ENCODE measurements around the gene PEX19. TPM values are rescaled to one million over a fixed set of nuclear protein-coding genes. Genes with fewer than 3 reads are reported as not detected.

Gene PEX19
- total RNA-seq, 1 donor from 2014 or later: 46.4 TPM

DNA sequence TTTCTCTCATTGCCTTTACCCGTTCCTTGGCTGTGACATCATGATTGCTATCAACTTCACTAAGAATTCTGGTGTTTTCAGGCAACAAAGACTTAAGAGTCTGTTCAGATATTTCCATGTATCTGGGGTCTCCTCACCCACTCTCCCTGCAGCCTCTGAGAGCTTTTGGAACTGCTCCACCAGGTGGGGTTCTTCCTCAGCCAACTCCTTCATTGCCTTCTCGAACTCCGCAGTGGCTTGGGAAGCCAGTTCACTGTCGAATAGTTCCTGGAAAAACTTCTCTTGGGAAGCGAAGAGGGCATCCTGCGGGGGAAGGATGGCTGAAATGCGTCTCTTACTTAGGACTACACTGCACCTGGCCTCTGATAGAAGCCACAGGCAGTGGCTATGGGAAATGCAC is 2.1 kb downstream of the PEX19 start:
- intact Hi-C loops (cut with micrococcal nuclease): no loop called here

- intact Hi-C loops (cut with micrococcal nuclease): no loop called here
Observed at GRCh38 chr1:160277987-160278386, 6.9 kb downstream of the PEX19 start.

DNA sequence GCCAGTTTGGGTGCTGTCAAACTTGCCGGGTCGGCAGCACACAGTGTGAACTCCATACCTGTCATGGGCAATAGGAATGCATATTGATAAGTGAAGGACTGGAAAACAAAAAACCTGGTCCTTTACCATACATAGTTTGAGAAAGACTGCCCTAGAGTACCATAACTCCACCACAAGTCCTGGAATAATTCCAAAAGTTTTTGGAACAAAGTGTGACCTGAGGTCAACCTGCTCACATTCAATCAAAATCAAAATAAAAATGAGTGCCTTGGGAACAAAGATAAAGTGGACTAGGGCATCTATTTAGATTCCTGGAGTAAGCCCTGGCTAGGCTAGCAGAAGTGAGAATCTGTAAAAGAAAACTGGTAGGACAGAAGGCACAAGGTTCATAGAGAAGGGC is 7.6 kb downstream of the PEX19 start:
- intact Hi-C loops (cut with micrococcal nuclease): no loop called here

GRCh38 chr1:160271025-160271424 is 13.9 kb downstream of the PEX19 start:
- intact Hi-C loops (cut with micrococcal nuclease): no loop called here

GRCh38 chr1:160267284-160267991 is 17.5 kb downstream of the PEX19 start:
- intact Hi-C loops (cut with micrococcal nuclease): no loop called here

DNA sequence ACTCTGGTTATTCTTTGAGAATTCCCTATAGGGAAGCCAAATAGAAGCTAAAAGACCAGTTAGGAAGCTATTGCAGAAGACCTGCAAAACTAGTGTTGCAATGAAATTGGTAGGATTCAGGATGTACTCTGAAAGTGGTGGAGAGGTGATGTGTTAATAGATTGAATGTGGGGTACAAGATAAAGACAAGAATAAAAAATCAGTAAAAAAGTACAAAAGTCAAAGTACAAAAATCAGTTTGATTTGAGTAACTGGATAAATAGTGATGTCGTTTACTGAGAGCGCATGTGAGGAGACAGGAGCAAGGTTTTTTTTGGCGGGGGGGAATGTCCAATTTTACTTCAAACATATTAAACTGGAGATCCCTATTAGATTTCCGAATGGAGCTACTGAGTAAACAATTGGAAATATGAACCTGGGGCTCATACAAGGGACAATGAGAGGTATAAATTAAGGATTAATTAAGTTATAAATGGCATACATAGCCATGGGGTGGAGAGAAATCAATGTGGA is 20.1 kb downstream of the PEX19 start:
- intact Hi-C loops (cut with micrococcal nuclease): loop anchor here (5.0 kb wide), 6 partner anchors 233 to 1253 kb away; partner anchors contain the start of genes DUSP23 and PIGM

- intact Hi-C loops (cut with micrococcal nuclease): loop anchor here (1.0 to 5.0 kb wide), 10 partner anchors 23 to 1250 kb away; partner anchors contain the start of genes DUSP23, IGSF8, PEX19 and PIGM
Observed at GRCh38 chr1:160261893-160262794, 22.8 kb downstream of the PEX19 start, which contains the start of gene DCAF8. TSS of gene DCAF8 (minus strand) at chr1:160262549. CDS start at chr1:160244008, 18,541 bp downstream.

DNA sequence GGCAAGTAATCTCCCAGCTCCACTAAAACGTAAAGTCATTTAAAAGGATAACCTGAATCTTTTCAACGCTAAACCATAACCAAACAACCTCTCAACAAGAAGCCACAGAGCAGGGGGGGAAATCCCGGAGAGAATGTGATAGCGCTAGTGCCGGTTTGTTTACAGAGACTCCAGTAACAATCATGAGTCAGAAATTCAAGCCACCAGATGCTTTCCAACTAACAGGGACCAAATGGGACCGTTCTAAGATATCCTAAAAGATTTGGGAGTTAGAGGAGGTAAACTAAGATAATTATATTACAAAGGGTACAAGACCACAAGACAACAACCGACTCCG is 23.4 kb downstream of the PEX19 start:
- intact Hi-C loops (cut with micrococcal nuclease): loop anchor here (1.0 to 5.0 kb wide), 7 partner anchors 83 to 1249 kb away; partner anchors contain the start of genes DUSP23 and PIGM

- intact Hi-C loops (cut with micrococcal nuclease): loop anchor here (1.0 to 5.0 kb wide), 7 partner anchors 84 to 1248 kb away; partner anchors contain the start of genes DUSP23 and PIGM
Observed at GRCh38 chr1:160260406-160261382, 24.2 kb downstream of the PEX19 start.

- intact Hi-C loops (cut with micrococcal nuclease): no loop called here
Observed at GRCh38 chr1:160258177-160258798, 26.6 kb downstream of the PEX19 start.

GRCh38 chr1:160257411-160258015 is 27.4 kb downstream of the PEX19 start:
- intact Hi-C loops (cut with micrococcal nuclease): no loop called here

- intact Hi-C loops (cut with micrococcal nuclease): no loop called here
Observed at GRCh38 chr1:160256396-160257046, 28.4 kb downstream of the PEX19 start.

- intact Hi-C loops (cut with micrococcal nuclease): no loop called here
Observed at GRCh38 chr1:160255781-160256300, 29.1 kb downstream of the PEX19 start.

DNA sequence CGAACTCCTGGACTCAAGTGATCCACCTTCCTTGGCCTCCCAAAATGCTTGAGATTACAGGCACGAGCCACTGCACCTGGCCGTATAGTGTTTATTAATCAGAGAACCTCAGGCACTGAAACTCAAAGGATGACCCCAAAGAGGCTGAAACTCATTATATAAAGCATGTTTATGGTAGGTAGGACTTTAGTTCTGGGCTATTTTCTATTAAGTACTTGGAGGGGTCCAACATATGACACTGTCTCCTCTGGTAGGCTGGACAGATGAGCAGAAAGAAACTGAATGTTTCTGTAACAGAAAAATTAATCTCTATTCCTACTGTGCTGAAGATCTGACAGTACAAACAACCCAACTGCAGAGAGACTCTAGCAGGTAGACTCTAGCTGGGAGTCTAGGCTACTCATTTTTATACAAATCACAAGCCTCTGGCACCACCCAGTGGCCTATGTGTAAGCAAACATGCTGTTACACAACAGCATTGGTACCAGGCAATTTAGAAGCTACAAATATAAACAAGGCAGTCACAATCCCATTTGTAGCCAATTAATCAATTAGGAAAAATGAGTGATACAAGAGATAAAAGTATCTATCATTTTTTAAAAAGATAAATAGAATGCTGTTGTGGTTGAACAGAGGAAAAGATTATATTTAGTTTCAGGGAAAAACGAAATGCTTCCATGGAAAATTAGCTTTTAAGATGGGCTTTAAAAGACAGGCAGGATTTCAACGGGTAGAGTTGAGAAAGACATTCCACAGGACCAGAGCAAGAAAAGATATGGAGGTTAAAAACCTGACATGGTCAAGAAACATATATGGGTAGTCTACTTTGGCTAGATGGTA is 33.0 kb downstream of the PEX19 start:
- intact Hi-C loops (cut with micrococcal nuclease): loop anchor here (1.0 to 2.0 kb wide), 2 partner anchors 59 to 151 kb away; no protein-coding TSS in a partner anchor

DNA sequence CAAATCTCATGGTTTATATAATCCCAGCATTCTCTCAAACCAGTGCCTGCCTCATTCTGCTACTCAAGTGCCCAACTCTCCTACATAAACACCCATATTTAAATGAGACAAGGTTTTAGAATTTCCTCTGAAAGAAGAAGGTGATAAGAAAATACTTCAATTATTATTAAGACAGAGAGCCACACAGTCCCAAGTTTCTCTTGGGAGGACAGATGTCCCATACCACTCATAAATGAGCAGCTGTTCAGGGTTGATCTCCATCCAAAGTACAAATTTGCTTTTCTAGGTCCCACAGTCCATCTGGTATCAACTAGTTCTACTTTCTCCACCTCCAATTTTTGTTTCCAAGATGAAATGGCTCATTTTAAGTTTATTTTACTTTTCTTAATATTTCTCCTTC is 33.9 kb downstream of the PEX19 start:
- intact Hi-C loops (cut with micrococcal nuclease): no loop called here

DNA sequence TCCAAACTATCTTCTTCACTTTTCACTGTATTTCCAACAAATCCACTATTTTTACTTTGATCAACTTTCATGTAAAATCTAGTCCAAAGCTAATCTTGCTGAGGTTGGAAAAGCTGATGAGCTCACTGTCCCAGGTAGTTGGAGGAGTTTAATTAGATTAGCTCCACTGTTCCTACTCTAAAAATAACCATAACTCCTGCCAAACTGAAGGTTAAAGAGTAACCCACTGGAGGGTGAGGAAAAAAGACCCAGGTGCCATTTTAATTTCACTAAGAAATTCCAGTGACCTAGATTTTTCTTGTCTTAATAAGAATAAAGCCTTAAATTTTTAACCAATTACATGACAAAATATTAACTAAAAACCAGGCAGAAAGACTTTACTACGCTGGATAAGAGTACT is 37.9 kb downstream of the PEX19 start:
- intact Hi-C loops (cut with micrococcal nuclease): no loop called here

GRCh38 chr1:160245434-160245833 is 39.5 kb downstream of the PEX19 start:
- intact Hi-C loops (cut with micrococcal nuclease): no loop called here

GRCh38 chr1:160244209-160244608 is 40.7 kb downstream of the PEX19 start:
- intact Hi-C loops (cut with micrococcal nuclease): no loop called here

Data from T-helper 2 cell treated with Interferon-gamma antibody and Interleukin-4, amounts not matched to agents 100 ng/mL and 5 ng/mL, for 36 hours (primary cell).